OCI-LY3 (cell line): Measurements from ENCODE around the gene NAV2.

Experiments
- H2AFZ ChIP-seq: fragments of 200-600, 300-600 bp; shearing (Covaris generic); 2 replicates; pipeline ENCODE4 v1.6.0; 2014; ENCODE audit warnings: antibody characterized with exemption, low read depth, low read length
- H3K27ac ChIP-seq: fragments of 200-600, 300-600 bp; sonication (generic); 2 replicates; pipeline ENCODE4 v1.5.1; 2014; ENCODE audit warnings: mild to moderate bottlenecking, low read length, moderate library complexity, mixed read lengths
- H3K27me3 ChIP-seq: fragments of 200-600, 300-600 bp; sonication (generic); 2 replicates; pipeline ENCODE4 v1.6.1; 2014; ENCODE audit warnings: low read depth, low read length, mixed read lengths
- H3K36me3 ChIP-seq: fragments of 200-600, 300-600 bp; sonication (generic); replicated peaks from 2 replicates; pipeline ENCODE3; 2014; ENCODE audit warnings: low read depth, low read length, mixed read lengths
- H3K4me1 ChIP-seq: fragments of 300-600, 200-600 bp; sonication (generic); 2 replicates; pipeline ENCODE4 v1.6.1; 2014; ENCODE audit warnings: low read length, mixed read lengths
- H3K4me2 ChIP-seq: fragments of 200-600, 300-600 bp; sonication (generic); 2 replicates; pipeline ENCODE4 v1.6.1; 2014; ENCODE audit warnings: low read length, mixed read lengths
- H3K4me3 ChIP-seq: fragments of 300-600, 200-600 bp; sonication (generic); 2 replicates; pipeline ENCODE4 v1.5.1; 2014; ENCODE audit warnings: antibody characterized with exemption, mild to moderate bottlenecking, low read length, moderate library complexity
- H3K79me2 ChIP-seq: fragments of 300-600, 200-600 bp; shearing (Covaris generic); 2 replicates; pipeline ENCODE4 v1.6.1; 2014; ENCODE audit warnings: mild to moderate bottlenecking, low read length, mixed read lengths
- H3K9ac ChIP-seq: fragments of 300-600, 200-600 bp; shearing (Covaris generic); 2 replicates; pipeline ENCODE4 v1.6.0; 2014; ENCODE audit warnings: mild to moderate bottlenecking, low read length, moderate library complexity
- H3K9me3 ChIP-seq: fragments of 200-600, 300-600 bp; shearing (Covaris generic); 2 replicates; pipeline ENCODE4 v1.6.1; 2014; ENCODE audit warnings: low read length, mixed read lengths; ENCODE audit not compliant: insufficient read depth
- H4K20me1 ChIP-seq: fragments of 200-600, 300-600 bp; sonication (generic); 2 replicates; pipeline ENCODE4 v1.6.1; 2016; ENCODE audit warnings: low read length, mixed read lengths; ENCODE audit not compliant: insufficient read depth
- EZH2phosphoT487 ChIP-seq: fragments of 200-600 bp; shearing (Covaris generic); IDR thresholded peaks from 2 replicates; pipeline ENCODE4 v1.6.1; 2018; ENCODE audit warnings: antibody characterized with exemption, mixed run types, low read depth
- TF ChIP-seq, protein P1 (sequence below): fragments of 200-600, 300-600 bp; sonication (generic); IDR thresholded peaks from 2 replicates; pipeline ENCODE4 v1.5.1; 2014; ENCODE audit warnings: antibody characterized with exemption, low read length, low read depth

The NAV2 gene

DNA sequence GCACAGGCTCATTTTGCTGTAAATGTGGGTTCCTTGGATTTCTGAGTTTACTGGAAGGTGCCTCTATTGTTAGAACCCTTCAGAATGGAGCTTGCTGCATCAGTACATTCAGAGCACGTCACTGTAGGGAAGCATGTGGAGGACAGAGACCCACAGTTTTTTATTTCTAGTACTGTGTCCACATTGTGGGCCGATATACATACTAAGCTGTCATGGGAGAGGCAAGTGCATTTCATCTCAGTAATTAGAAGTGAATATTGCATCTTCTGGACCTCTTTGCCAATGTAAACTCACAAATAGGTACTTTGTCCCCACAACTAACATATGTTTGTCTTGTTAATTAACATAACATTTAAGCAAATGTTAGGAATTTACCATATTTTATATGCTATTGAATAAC is 139.7 kb downstream of the NAV2 start:
- Histone ChIP-seq H3K79me2 (no peaks in the 10 kb centered on the region), H3K4me2 (no peak overlapping the region), H3K36me3 (no peaks in the 10 kb centered on the region), H3K9ac (no peak overlapping the region), H3K4me1 (no peaks in the 10 kb centered on the region), H3K9me3 (no peaks in the 10 kb centered on the region), H2AFZ (no peak overlapping the region), H3K4me3 (no peak overlapping the region), H3K27ac (no peak overlapping the region), H3K27me3 (peaks cover 38% of the 10 kb centered on the region), H4K20me1 (no peaks in the 10 kb centered on the region)
- TF ChIP-seq, protein P1, sequence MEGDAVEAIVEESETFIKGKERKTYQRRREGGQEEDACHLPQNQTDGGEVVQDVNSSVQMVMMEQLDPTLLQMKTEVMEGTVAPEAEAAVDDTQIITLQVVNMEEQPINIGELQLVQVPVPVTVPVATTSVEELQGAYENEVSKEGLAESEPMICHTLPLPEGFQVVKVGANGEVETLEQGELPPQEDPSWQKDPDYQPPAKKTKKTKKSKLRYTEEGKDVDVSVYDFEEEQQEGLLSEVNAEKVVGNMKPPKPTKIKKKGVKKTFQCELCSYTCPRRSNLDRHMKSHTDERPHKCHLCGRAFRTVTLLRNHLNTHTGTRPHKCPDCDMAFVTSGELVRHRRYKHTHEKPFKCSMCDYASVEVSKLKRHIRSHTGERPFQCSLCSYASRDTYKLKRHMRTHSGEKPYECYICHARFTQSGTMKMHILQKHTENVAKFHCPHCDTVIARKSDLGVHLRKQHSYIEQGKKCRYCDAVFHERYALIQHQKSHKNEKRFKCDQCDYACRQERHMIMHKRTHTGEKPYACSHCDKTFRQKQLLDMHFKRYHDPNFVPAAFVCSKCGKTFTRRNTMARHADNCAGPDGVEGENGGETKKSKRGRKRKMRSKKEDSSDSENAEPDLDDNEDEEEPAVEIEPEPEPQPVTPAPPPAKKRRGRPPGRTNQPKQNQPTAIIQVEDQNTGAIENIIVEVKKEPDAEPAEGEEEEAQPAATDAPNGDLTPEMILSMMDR: no peak
- no peak for TF ChIP-seq EZH2phosphoT487

DNA sequence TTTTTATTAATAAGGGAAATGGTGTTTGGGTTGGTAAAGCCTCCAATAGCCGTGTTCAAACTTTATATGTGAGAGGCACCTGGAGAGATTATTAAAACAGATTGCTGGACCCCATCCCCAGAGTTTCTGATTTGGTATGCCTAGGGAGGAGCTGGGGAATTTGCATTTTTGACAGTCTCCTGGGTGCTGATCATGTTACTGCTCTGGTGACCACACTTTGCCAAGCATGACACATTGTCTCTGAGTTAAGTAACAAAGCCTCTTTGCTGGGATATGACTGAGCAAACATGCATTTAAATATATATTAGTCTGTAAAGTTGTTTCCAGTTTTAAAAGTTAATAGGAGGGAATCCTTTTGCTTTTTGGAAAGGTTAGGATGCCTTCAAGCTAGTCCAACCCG is 140.4 kb downstream of the NAV2 start:
- Histone ChIP-seq H3K4me2 (no peak overlapping the region), H3K79me2 (no peaks in the 10 kb centered on the region), H3K4me1 (no peaks in the 10 kb centered on the region), H2AFZ (no peak overlapping the region), H4K20me1 (no peaks in the 10 kb centered on the region), H3K36me3 (no peaks in the 10 kb centered on the region), H3K4me3 (no peak overlapping the region), H3K27ac (no peak overlapping the region), H3K27me3 (peaks cover 34% of the 10 kb centered on the region), H3K9ac (no peak overlapping the region), H3K9me3 (no peaks in the 10 kb centered on the region)
- TF ChIP-seq, protein P1: no peak
- no peak for TF ChIP-seq EZH2phosphoT487

DNA sequence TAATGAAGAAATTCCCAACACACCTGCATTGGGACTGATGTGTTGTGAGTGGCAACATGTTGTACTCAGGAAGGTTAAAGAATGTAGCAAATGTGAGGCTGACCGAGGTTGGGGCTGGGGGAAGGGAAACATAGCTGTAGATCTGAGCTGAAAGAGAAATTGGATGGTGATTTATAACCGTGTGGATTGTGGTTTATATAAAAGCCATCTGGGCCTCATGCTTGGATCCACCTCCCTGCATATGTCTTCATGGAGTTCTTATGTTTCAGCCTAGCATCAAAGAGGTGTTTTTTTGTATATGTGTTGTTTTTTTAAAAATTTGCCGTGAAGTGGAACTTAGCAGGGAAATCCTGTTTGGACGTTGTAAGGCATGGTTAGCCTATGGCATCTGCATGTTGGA is 141.3 kb downstream of the NAV2 start:
- H3K79me2 ChIP-seq: no peaks in the 10 kb centered on the region

DNA sequence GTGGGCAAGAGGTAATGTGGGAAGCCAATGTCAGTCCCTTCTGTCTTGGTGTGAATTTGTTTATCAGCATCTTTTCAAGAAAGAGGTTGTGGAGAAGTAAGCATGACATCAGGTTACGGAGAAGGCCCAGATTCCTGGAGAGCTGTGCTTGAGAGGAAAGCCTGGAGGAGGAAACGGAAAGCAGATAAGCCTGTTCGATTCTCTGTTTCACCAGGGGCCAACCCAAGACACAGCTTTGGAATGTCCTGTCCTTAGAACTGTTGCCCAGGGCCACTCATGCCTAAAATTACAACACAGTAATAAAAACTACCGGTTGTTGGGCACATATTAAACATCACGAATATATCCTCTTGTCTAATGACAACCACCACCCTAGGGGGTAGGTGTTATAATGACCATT is 148.5 kb downstream of the NAV2 start:
- H2AFZ ChIP-seq: no peak overlapping the region
- TF ChIP-seq, protein P1: no peak
- no peak for TF ChIP-seq EZH2phosphoT487
- H3K9ac ChIP-seq: no peak overlapping the region
- no peak overlapping the region for H3K27ac ChIP-seq
- no peak overlapping the region for H3K4me2 ChIP-seq
- no peaks in the 10 kb centered on the region for H3K79me2 ChIP-seq
- no peaks in the 10 kb centered on the region for H3K36me3 ChIP-seq
- no peaks in the 10 kb centered on the region for H4K20me1 ChIP-seq
- H3K9me3 ChIP-seq: no peaks in the 10 kb centered on the region
- peaks cover 36% of the 10 kb centered on the region for H3K27me3 ChIP-seq
- no peaks in the 10 kb centered on the region for H3K4me1 ChIP-seq
- H3K4me3 ChIP-seq: no peak overlapping the region

More for the DNA sequence above, 141.3 kb downstream of the NAV2 start:
- no peak overlapping the region for H3K4me2 ChIP-seq
- H3K27ac ChIP-seq: no peak overlapping the region
- no peaks in the 10 kb centered on the region for H3K36me3 ChIP-seq
- no peak overlapping the region for H3K9ac ChIP-seq
- no peak overlapping the region for H2AFZ ChIP-seq
- peaks cover 27% of the 10 kb centered on the region for H3K27me3 ChIP-seq
- no peaks in the 10 kb centered on the region for H3K4me1 ChIP-seq
- TF ChIP-seq, protein P1: no peak
- no peak for TF ChIP-seq EZH2phosphoT487
- no peaks in the 10 kb centered on the region for H3K9me3 ChIP-seq
- no peaks in the 10 kb centered on the region for H4K20me1 ChIP-seq
- no peak overlapping the region for H3K4me3 ChIP-seq
